Dermis blood vessel endothelial cell (primary cell): Measurements from ENCODE around the gene KLK1. TPM values are rescaled to one million over a fixed set of nuclear protein-coding genes. Genes with fewer than 3 reads are reported as not detected.
"Not testable (repeated sequence)": the region's sequence is repeated elsewhere in the genome, so short reads cannot be mapped to it uniquely, and the experiment has no call there.

ENCODE experiments used
- DNase-seq: peaks from one replicate; pipeline ENCODE4 v3.0.0; 2010
- total RNA-seq: library from RNA; depleted of rRNA; stranded (reverse); fragments of >200 nt; gene quantifications from 2 replicates; pipeline ENCODE4 v1.2.3, GENCODE V29; 2014

The KLK1 gene
- total RNA-seq, 1 donor from 2014 or later, result not detected

GRCh38 chr19:50791594-50792271 lies 31.9 kb downstream of the KLK1 start:
- no peak for DNase-seq

- DNase-seq, result no peak
Measured at GRCh38 chr19:50790922-50791467, 32.6 kb downstream of the KLK1 start.

GRCh38 chr19:50790396-50790795 lies 33.2 kb downstream of the KLK1 start, which contains the start of gene ACP4:
Gene ACP4 (plus strand): TSS chr19:50790415. CDS start chr19:50790415, 0 bp downstream.
- no peak for DNase-seq

GRCh38 chr19:50785329-50785728 lies 38.3 kb downstream of the KLK1 start:
- no peak for DNase-seq

GRCh38 chr19:50784710-50785109 lies 38.9 kb downstream of the KLK1 start:
- no peak for DNase-seq

- not testable (repeated sequence) for DNase-seq
Measured at GRCh38 chr19:50783848-50784152, 39.8 kb downstream of the KLK1 start.

- DNase-seq, result no peak
Measured at GRCh38 chr19:50780753-50781435, 42.7 kb downstream of the KLK1 start.

GRCh38 chr19:50779504-50780457 lies 43.8 kb downstream of the KLK1 start:
- DNase-seq, result no peak

- DNase-seq, result no peak
Measured at GRCh38 chr19:50778906-50779430, 44.6 kb downstream of the KLK1 start.

- no peak for DNase-seq
Measured at GRCh38 chr19:50777830-50778303, 45.7 kb downstream of the KLK1 start.

- DNase-seq, result no peak
Measured at GRCh38 chr19:50777261-50777660, 46.3 kb downstream of the KLK1 start.

- no peak for DNase-seq
Measured at GRCh38 chr19:50776131-50776530, 47.5 kb downstream of the KLK1 start.

- DNase-seq, result not testable (repeated sequence)
Measured at GRCh38 chr19:50773454-50773853, 50.1 kb downstream of the KLK1 start.

GRCh38 chr19:50772912-50773311 lies 50.7 kb downstream of the KLK1 start:
- DNase-seq, result not testable (repeated sequence)

- peak; percentile 47 for DNase-seq
Measured at GRCh38 chr19:50772476-50772875, 51.1 kb downstream of the KLK1 start.

- no peak for DNase-seq
Measured at GRCh38 chr19:50770888-50771287, 52.7 kb downstream of the KLK1 start.

GRCh38 chr19:50770164-50770563 lies 53.4 kb downstream of the KLK1 start, which contains the start of gene GPR32:
Gene GPR32 (plus strand): TSS chr19:50770464. CDS start chr19:50770601, 137 bp downstream.
- DNase-seq, result not testable (repeated sequence)

Other genes starting within 250 kb of the KLK1 start
- gene SYT3, start 183.9 kb downstream of the KLK1 start, total RNA-seq, result under 0.01 TPM in 1 of 2 replicates, not detected in the other
- 0.28 TPM in 1 of 2 replicates, not detected in the other for gene C19orf81, start 174.3 kb downstream of the KLK1 start, total RNA-seq
- gene SHANK1, start 104.0 kb downstream of the KLK1 start, total RNA-seq, result 0.09 and 0.17 TPM in 2 replicates
- 0.17 and 0.84 TPM in 2 replicates for gene CLEC11A, start 100.4 kb downstream of the KLK1 start, total RNA-seq
- gene GPR32, start 53.3 kb downstream of the KLK1 start, total RNA-seq, result not detected in 2 replicates
- gene ACP4, start 33.4 kb downstream of the KLK1 start, total RNA-seq, result not detected in 2 replicates
- gene KLK15, start 9.8 kb upstream of the KLK1 start, total RNA-seq, result not detected in 2 replicates
- gene KLK3, start 31.1 kb upstream of the KLK1 start, total RNA-seq, result not detected in 2 replicates
- 0.14 TPM in 1 of 2 replicates, not detected in the other for gene KLK2, start 49.7 kb upstream of the KLK1 start, total RNA-seq
- not detected in 2 replicates for gene KLK4, start 87.6 kb upstream of the KLK1 start, total RNA-seq
- not detected in 2 replicates for gene KLK5, start 129.3 kb upstream of the KLK1 start, total RNA-seq
- gene KLK6, start 145.8 kb upstream of the KLK1 start, total RNA-seq, result not detected in 2 replicates
- gene KLK7, start 160.1 kb upstream of the KLK1 start, total RNA-seq, result under 0.01 TPM in 1 of 2 replicates, not detected in the other
- not detected in 2 replicates for gene KLK8, start 177.8 kb upstream of the KLK1 start, total RNA-seq
- 0.09 and 1.0 TPM in 2 replicates for gene KLK10, start 195.9 kb upstream of the KLK1 start, total RNA-seq
- gene KLK11, start 202.8 kb upstream of the KLK1 start, total RNA-seq, result not detected in 2 replicates
- gene KLK12, start 211.2 kb upstream of the KLK1 start, total RNA-seq, result not detected in 2 replicates
- not detected in 2 replicates for gene KLK13, start 241.3 kb upstream of the KLK1 start, total RNA-seq